Measurements from ENCODE around the gene CRIP2. TPM values are rescaled to one million over a fixed set of nuclear protein-coding genes. Genes with fewer than 3 reads are reported as not detected.

The CRIP2 gene
- total and polyA plus RNA-seq, 2 of the 13 experiments (the other 11 are each of a cell fraction or from before 2014, with no cell fraction given), result 31.6 to 37.9 TPM

- TF ChIP-seq ZNF407 (CRISPR knock-in tag; IDR thresholded peaks at IDR 0.05; ENCODE audit: not compliant biosample characterization) (no peak), ZBTB46 (CRISPR knock-in tag; IDR thresholded peaks at IDR 0.05; ENCODE audit: borderline replicate concordance) (no peak), KAT7 (CRISPR knock-in tag; IDR thresholded peaks at IDR 0.05; ENCODE audit: borderline replicate concordance) (no peak), IRF9 (CRISPR knock-in tag; IDR thresholded peaks at IDR 0.05; ENCODE audit: borderline replicate concordance) (no peak), ZSCAN31 (CRISPR knock-in tag; IDR thresholded peaks at IDR 0.05; ENCODE audit: low read depth) (no peak), THAP11 (CRISPR knock-in tag; IDR thresholded peaks at IDR 0.05) (no peak), SPEN (CRISPR knock-in tag; IDR thresholded peaks at IDR 0.05; ENCODE audit: low read depth) (no peak), ZBTB14 (CRISPR knock-in tag; IDR thresholded peaks at IDR 0.05) (no peak), TRAFD1 (CRISPR knock-in tag; IDR thresholded peaks at IDR 0.05; ENCODE audit: borderline replicate concordance) (no peak), ZNF431 (CRISPR knock-in tag; IDR thresholded peaks at IDR 0.05; ENCODE audit: borderline replicate concordance, low read depth) (no peak), ZNF713 (CRISPR knock-in tag; IDR thresholded peaks at IDR 0.05) (no peak), HDAC2 (CRISPR knock-in tag; IDR thresholded peaks at IDR 0.05) (no peak), CBFB (CRISPR knock-in tag; IDR thresholded peaks at IDR 0.05) (no peak)
Observed at GRCh38 chr14:105487986-105488777, 13.6 kb downstream of the CRIP2 start (continued).

Data from HepG2 (cell line).